NCI-H1417 (cell line): Measurements from ENCODE around the gene AFAP1.
A peak's percentile ranks its signal among the peaks of the same experiment; 100 is the strongest.

Source experiments
- DNase-seq, 3 experiments: peaks; one replicate each; lab custom pipeline; 2025; lab: John Stamatoyannopoulos, UW

The AFAP1 gene

GRCh38 chr4:7769396-7770223 lies 170.1 kb downstream of the AFAP1 start:
- DNase-seq = no peak

GRCh38 chr4:7768736-7769135 lies 170.9 kb downstream of the AFAP1 start:
- no peak for DNase-seq

- DNase-seq = no peak
Observed at GRCh38 chr4:7767966-7768365, 171.7 kb downstream of the AFAP1 start.

GRCh38 chr4:7767526-7767925 lies 172.1 kb downstream of the AFAP1 start:
- DNase-seq = no peak

- DNase-seq = no peak
Observed at GRCh38 chr4:7766661-7767345, 172.9 kb downstream of the AFAP1 start.

GRCh38 chr4:7766086-7766485 lies 173.6 kb downstream of the AFAP1 start:
- DNase-seq = no peak

- no peak for DNase-seq
Observed at GRCh38 chr4:7765666-7766065, 174.0 kb downstream of the AFAP1 start.

- no peak for DNase-seq
Observed at GRCh38 chr4:7764466-7764865, 175.2 kb downstream of the AFAP1 start.

- DNase-seq = no peak
Observed at GRCh38 chr4:7763788-7764187, 175.9 kb downstream of the AFAP1 start.

- DNase-seq = no peak
Observed at GRCh38 chr4:7763106-7763505, 176.6 kb downstream of the AFAP1 start.

- no peak for DNase-seq
Observed at GRCh38 chr4:7762376-7763030, 177.2 kb downstream of the AFAP1 start.

GRCh38 chr4:7761720-7762119 lies 177.9 kb downstream of the AFAP1 start:
- peak; percentile 3 to 28 (median 23) for DNase-seq

GRCh38 chr4:7761312-7761711 lies 178.3 kb downstream of the AFAP1 start:
- DNase-seq = no peak

- no peak for DNase-seq
Observed at GRCh38 chr4:7760706-7761105, 179.0 kb downstream of the AFAP1 start.

GRCh38 chr4:7760228-7760627 lies 179.4 kb downstream of the AFAP1 start:
- DNase-seq = no peak

- no peak for DNase-seq
Observed at GRCh38 chr4:7759635-7760034, 180.0 kb downstream of the AFAP1 start.

- DNase-seq = no peak
Observed at GRCh38 chr4:7759216-7759615, 180.4 kb downstream of the AFAP1 start.

- DNase-seq = no peak
Observed at GRCh38 chr4:7758476-7758875, 181.2 kb downstream of the AFAP1 start.

- no peak for DNase-seq
Observed at GRCh38 chr4:7757501-7758471, 181.9 kb downstream of the AFAP1 start.

GRCh38 chr4:7756561-7757355 lies 182.9 kb downstream of the AFAP1 start:
- DNase-seq = no peak

GRCh38 chr4:7756071-7756470 lies 183.6 kb downstream of the AFAP1 start:
- DNase-seq = no peak
